ENCODE results near the gene TRMT61A. TPM values are rescaled to one million over a fixed set of nuclear protein-coding genes. Genes with fewer than 3 reads are reported as not detected.
"Not testable (repeated sequence)": the region's sequence is repeated elsewhere in the genome, so short reads cannot be mapped to it uniquely, and the experiment has no call there.

Gene TRMT61A
- polyA plus RNA-seq, 1 donor, result 8.5 TPM

DNA sequence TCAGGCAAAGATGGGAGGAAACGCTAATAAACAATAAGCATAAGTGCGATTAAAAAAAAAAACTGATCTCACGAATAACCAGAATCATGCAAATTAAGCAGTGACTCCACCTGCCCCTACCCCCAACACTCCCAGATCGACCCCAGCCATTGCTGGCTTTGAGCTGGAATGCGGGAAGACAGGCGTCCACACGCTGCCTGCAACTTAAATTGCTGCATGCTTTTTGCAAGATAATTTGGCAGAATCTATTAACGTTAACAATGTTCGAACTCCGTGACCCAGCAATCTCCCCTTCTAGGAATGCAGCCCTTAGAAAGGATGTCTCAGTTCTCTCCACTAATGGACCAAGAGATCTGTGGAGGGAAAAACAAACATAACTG lies 5.4 kb upstream of the TRMT61A start:
- Histone ChIP-seq H3K27ac (ENCODE audit: low read length) (peak overlapping the region; percentile 91), H3K9me3 (ENCODE audit: control insufficient read depth, low read depth, low read length) (no peaks in the 10 kb centered on the region), H3K36me3 (ENCODE audit: control insufficient read depth, insufficient read depth, low read length) (peaks cover 18% of the 10 kb centered on the region), H3K27me3 (ENCODE audit: control insufficient read depth, insufficient read depth, low read length) (peaks cover 2% of the 10 kb centered on the region), H3K4me3 (ENCODE audit: low read length) (no peak overlapping the region), H3K4me1 (ENCODE audit: control insufficient read depth, insufficient read depth, low read length) (peaks cover 63% of the 10 kb centered on the region)
- no peak for DNase-seq
- 57% methylated on average over 4 of the region's 10 CpGs for WGBS (ENCODE audit: insufficient coverage, low lambda C conversion rate)

DNA sequence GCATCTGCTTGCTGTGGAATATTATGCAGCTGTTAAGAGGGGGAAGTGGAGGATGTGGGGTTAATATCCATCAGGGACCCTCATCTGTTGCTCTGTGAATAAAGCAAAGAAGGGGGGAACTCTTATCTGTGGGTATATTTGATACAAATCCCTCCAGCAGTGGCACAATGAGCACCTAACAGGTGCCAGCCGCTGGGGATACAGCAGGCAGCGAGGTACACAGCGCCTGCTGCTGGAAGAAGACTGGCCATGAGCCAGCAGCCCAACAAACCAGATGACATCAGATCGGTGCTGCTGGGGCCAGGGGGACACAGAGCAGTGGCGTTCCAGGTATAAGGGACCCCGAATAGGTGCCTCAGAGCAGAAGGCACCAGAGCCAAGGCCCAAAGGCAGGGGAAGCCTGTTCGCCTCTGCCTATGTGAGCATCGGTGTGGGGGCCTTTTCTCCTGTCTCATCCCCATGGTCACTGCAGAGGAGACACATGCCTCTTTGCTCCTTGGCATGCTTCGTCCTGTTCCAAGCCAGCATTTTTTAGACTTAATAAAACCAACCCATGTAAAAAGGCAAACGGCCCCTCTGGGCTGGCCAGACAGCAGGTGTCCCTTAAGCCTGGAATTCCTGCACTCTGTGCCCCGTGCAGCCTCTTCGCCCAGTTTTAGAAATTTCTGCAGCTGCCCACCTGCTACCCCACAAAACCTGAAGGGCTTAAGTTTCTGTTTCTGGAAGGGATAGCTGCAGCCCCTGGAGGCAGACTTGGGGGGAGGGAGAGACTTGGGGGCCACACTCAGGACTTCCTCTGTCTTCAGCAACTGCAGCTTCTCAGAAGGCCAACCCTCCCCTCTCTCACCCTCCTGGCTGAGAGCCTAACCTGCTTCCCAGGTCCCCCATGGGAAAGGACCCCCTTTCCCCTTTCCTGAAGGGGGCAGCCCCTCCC lies 4.7 kb upstream of the TRMT61A start:
- H3K27ac ChIP-seq (ENCODE audit: low read length), result peak overlapping the region; percentile 91
- WGBS (ENCODE audit: insufficient coverage, low lambda C conversion rate), result no CpG with 5 or more reads among the region's 12 CpGs

DNA sequence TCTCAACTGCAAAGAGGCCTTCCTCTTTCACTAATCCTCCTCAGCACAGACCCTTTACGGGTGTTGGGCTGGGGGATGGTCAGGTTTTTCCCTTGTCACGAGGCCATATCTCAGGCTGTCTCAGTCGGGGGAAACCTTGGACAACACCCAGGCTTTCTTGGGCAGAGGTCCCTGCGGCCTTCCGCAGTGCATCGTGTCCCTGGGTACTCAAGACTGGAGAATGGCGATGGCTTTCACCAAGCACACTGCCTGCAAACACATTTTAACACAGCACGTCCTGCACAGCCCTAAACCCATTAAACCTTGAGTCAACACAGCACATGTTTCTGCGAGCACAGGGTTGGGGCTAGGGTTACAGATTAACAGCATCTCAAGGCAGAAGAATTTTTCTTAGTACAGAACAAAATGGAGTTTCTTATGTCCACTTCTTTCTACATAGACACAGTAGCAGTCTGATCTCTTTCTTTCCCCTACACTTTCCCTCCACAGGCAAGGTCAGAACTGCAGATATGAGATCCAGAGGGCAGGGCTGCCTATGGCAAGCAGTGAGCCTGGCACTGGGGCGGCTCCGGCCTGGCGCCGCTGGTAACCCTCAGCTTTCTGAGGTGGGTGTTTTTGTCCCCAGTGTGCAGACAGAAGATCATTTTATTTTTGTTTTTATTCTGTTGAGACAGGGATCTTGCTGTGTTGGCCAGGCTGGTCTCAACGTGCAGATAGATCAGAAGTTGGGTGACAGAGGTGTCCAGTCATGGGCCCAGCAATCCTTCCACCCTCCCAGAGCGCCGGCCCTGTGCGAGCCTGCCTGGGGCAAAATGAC lies 3.4 kb upstream of the TRMT61A start:
- not testable (repeated sequence) for H3K27me3 ChIP-seq (ENCODE audit: control insufficient read depth, insufficient read depth, low read length); H3K9me3 ChIP-seq (ENCODE audit: control insufficient read depth, low read depth, low read length); H3K36me3 ChIP-seq (ENCODE audit: control insufficient read depth, insufficient read depth, low read length); H3K4me3 ChIP-seq (ENCODE audit: low read length)
- H3K27ac ChIP-seq (ENCODE audit: low read length), result peak overlapping the region; percentile 91
- peak; percentile 56 to 85 for DNase-seq
- 50% methylated on average over 1 of the region's 17 CpGs for WGBS (ENCODE audit: insufficient coverage, low lambda C conversion rate)
- H3K4me1 ChIP-seq (ENCODE audit: control insufficient read depth, insufficient read depth, low read length), result peaks cover 66% of the 10 kb centered on the region

More for the DNA sequence above, 4.7 kb upstream of the TRMT61A start:
- peaks cover 15% of the 10 kb centered on the region for H3K36me3 ChIP-seq (ENCODE audit: control insufficient read depth, insufficient read depth, low read length)
- H3K4me3 ChIP-seq (ENCODE audit: low read length), result no peak overlapping the region
- peaks cover 2% of the 10 kb centered on the region for H3K27me3 ChIP-seq (ENCODE audit: control insufficient read depth, insufficient read depth, low read length)
- no peak for DNase-seq
- peaks cover 60% of the 10 kb centered on the region for H3K4me1 ChIP-seq (ENCODE audit: control insufficient read depth, insufficient read depth, low read length)
- H3K9me3 ChIP-seq (ENCODE audit: control insufficient read depth, low read depth, low read length), result peaks cover 2% of the 10 kb centered on the region

DNA sequence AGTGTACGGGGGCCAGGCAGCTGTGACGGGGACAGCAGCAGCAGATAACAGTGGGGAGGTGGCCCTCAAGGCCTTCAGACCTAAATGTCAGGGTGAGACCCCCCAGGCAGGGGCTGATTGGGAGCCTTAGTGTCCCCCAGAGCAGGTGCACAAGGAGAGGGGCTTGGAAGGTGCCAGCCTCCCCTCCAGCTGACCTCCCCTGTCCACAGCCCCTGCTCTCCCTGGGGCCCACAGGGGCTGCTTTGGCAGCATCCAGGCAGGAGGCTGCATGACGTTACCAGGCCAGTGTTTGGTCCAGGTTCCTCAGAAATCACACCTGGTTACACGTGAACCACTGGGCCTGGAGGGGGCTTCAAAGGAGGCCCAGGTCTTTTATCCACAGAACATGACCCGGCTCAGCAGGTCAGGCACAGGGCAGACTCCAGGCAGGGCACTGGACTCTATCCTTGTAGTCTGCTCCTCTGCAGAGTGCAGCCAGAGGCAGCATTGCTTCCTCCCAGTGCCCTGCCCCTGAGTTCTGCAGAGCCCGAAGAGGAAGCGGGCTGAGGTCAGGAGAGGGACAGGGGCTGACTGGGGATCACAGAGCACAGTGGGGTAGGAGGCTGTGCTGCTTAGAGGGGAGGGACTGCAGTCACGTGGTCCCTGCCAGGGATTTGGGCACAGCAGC lies 2.6 kb upstream of the TRMT61A start:
- Histone ChIP-seq H3K4me3 (ENCODE audit: low read length) (no peak overlapping the region), H3K36me3 (ENCODE audit: control insufficient read depth, insufficient read depth, low read length) (peaks cover 9% of the 10 kb centered on the region), H3K4me1 (ENCODE audit: control insufficient read depth, insufficient read depth, low read length) (peaks cover 68% of the 10 kb centered on the region), H3K27me3 (ENCODE audit: control insufficient read depth, insufficient read depth, low read length) (peaks cover 2% of the 10 kb centered on the region), H3K9me3 (ENCODE audit: control insufficient read depth, low read depth, low read length) (peaks cover 6% of the 10 kb centered on the region), H3K27ac (ENCODE audit: low read length) (peak overlapping the region; percentile 91)
- DNase-seq, result no peak
- no CpG with 5 or more reads among the region's 8 CpGs for WGBS (ENCODE audit: insufficient coverage, low lambda C conversion rate)

DNA sequence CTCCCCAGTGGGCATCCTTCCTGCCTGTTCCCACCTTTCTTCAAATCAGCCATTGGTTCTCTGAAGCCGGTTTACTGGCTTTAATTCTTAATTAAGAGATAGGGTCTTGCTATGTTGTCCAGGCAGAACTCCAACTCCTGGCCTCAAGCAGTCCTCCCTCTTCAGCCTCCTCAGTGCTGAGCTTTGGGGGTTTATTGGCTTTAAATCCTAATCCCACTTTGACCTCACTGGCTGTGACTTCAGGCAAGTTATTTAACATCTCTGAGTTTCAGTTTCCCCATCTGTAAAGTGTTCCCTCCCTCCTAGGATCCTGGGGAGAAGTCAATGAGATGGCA lies 2.1 kb upstream of the TRMT61A start:
- Histone ChIP-seq H3K9me3 (ENCODE audit: control insufficient read depth, low read depth, low read length) (peaks cover 6% of the 10 kb centered on the region), H3K4me1 (ENCODE audit: control insufficient read depth, insufficient read depth, low read length) (peaks cover 68% of the 10 kb centered on the region), H3K27me3 (ENCODE audit: control insufficient read depth, insufficient read depth, low read length) (peaks cover 2% of the 10 kb centered on the region), H3K27ac (ENCODE audit: low read length) (peak overlapping the region; percentile 91), H3K36me3 (ENCODE audit: control insufficient read depth, insufficient read depth, low read length) (peaks cover 10% of the 10 kb centered on the region), H3K4me3 (ENCODE audit: low read length) (no peak overlapping the region)
- WGBS (ENCODE audit: insufficient coverage, low lambda C conversion rate), result no CpG with 5 or more reads among the region's 1 CpG
- no peak for DNase-seq

DNA sequence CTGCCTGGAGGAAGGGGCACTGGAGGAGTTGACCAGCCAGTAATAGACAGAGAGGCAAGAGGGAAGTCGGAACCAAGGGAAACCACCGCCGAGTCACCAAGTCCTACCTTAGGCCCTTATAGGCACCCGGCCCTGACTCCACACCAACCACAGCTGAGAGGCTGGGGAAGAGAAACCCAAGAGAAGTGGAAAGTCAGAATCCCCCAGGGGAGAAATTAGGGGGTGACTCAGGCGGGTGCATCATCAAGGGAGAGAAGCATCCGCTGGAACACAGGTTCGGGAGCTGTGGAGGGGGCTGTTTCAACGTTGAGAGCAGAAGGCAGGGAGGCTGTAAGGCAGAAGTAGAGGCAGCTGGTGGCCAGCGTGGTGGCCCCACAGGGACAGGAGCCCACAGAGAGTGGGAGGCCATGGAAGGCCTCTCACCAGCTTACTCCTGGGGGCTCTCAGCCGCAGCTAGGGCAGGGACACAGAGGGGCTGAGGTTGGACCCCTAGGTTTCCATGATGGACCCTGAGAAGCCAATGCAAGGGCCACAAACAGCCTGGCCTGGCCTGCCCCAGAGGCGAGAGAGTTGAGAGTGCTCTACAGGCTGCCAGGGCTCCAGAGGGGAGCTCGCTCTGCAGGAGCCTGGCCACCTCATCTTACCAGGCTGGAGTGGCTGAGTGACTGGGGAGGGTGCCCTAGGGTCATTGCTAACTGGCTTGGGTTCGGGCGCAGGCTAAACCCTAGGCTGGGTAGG lies 1.4 kb upstream of the TRMT61A start:
- Histone ChIP-seq H3K4me3 (ENCODE audit: low read length) (peak overlapping the region; percentile 95), H3K27me3 (ENCODE audit: control insufficient read depth, insufficient read depth, low read length) (peaks cover 2% of the 10 kb centered on the region), H3K27ac (ENCODE audit: low read length) (peak overlapping the region; percentile 98), H3K9me3 (ENCODE audit: control insufficient read depth, low read depth, low read length) (peaks cover 6% of the 10 kb centered on the region), H3K4me1 (ENCODE audit: control insufficient read depth, insufficient read depth, low read length) (peaks cover 73% of the 10 kb centered on the region), H3K36me3 (ENCODE audit: control insufficient read depth, insufficient read depth, low read length) (peaks cover 13% of the 10 kb centered on the region)
- DNase-seq, result no peak
- no CpG with 5 or more reads among the region's 14 CpGs for WGBS (ENCODE audit: insufficient coverage, low lambda C conversion rate)

DNA sequence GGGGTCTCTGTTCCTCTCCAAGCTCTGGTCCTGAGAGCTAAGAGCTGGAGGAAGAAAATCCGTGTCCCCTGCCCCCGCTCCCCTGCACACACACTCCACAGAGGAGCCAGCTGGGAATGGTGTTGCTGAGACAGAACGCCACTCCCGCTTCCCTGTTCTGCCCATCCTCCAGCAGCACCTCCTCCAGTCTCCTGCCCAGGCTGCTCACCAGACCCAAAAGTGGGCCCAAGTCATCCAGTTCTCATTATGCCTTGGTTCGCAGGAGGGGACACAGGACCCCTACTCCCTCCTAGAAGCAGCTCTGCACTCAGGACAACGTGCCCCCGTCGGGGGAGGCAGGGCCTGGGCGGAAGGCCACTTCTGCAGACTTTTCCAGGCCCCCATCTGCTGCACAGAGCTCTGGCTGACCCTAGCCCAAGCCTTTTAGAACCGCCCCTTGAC lies 830 bp upstream of the TRMT61A start:
- peaks cover under 1% of the 10 kb centered on the region for H3K27me3 ChIP-seq (ENCODE audit: control insufficient read depth, insufficient read depth, low read length)
- H3K36me3 ChIP-seq (ENCODE audit: control insufficient read depth, insufficient read depth, low read length), result peaks cover 19% of the 10 kb centered on the region
- DNase-seq, result peak in 1 of 2 donors; percentile 53
- peaks cover 6% of the 10 kb centered on the region for H3K9me3 ChIP-seq (ENCODE audit: control insufficient read depth, low read depth, low read length)
- H3K27ac ChIP-seq (ENCODE audit: low read length), result peak overlapping the region; percentile 98
- H3K4me3 ChIP-seq (ENCODE audit: low read length), result peak overlapping the region; percentile 95
- WGBS (ENCODE audit: insufficient coverage, low lambda C conversion rate), result no CpG with 5 or more reads among the region's 10 CpGs
- peaks cover 79% of the 10 kb centered on the region for H3K4me1 ChIP-seq (ENCODE audit: control insufficient read depth, insufficient read depth, low read length)

DNA sequence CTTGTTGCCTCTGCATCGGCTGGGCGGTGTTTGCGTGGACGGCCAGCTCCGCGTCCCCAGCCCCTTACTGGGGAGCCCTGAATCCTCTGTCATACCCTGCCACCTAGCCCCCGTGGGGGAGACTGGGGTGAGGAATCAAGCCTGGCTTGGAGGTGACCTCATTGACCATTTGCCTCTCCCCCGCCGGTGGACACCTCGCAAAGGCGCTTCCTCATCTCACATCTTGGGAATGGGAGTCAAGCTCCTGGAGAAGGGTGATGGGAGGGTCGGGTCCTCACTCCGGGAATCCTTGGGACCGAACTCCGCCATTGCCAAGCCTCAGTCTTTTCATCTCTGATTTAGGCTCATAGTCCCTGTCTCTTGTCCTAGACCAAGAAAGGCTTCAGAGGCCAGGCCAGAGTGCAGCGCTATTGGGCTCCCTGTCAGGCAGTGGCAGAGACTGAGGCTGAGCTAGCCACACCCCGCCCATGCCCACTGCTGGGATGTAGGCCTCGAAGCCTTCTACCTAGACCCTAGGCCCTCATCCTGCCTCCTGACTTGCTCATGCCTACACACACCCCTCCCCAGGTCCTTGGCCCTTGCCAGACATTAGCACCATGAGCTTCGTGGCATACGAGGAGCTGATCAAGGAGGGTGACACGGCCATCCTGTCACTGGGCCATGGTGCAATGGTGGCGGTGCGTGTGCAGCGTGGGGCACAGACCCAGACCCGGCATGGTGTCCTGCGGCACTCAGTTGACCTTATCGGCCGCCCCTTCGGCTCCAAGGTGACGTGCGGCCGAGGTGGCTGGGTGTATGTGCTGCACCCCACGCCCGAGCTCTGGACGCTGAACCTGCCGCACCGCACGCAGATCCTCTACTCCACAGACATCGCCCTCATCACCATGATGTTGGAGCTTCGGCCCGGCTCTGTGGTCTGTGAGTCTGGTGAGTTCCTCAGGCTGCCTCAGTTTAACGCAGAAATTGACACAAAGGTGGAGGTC lies 678 bp downstream of the TRMT61A start:
- H3K36me3 ChIP-seq (ENCODE audit: control insufficient read depth, insufficient read depth, low read length), result peaks cover 22% of the 10 kb centered on the region
- DNase-seq, result no peak
- 0% methylated on average over 1 of the region's 42 CpGs for WGBS (ENCODE audit: insufficient coverage, low lambda C conversion rate)
- H3K4me1 ChIP-seq (ENCODE audit: control insufficient read depth, insufficient read depth, low read length), result peaks cover 77% of the 10 kb centered on the region
- H3K27ac ChIP-seq (ENCODE audit: low read length), result no peak overlapping the region
- H3K9me3 ChIP-seq (ENCODE audit: control insufficient read depth, low read depth, low read length), result peaks cover 8% of the 10 kb centered on the region
- H3K27me3 ChIP-seq (ENCODE audit: control insufficient read depth, insufficient read depth, low read length), result no peaks in the 10 kb centered on the region
- H3K4me3 ChIP-seq (ENCODE audit: low read length), result peak overlapping the region; percentile 95

DNA sequence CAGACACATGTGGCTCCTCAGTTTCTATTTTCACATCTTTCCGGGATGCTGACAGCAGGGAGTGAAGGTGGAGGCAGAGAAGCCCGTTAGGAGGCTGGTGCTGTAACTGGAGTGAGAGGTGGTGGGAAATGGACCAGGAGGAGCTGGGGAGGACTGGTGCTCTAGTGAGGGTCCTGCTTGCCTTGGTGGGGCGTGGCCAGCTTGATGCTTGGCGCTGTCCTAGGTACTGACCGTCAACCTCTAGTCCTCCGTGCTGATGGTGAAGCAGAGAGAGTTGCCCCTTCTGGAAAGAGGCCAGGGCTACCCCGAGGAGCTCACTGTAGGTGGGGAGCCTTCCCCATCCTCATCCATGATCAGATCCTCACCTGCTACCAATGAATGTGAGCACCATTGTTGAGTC lies 1.4 kb downstream of the TRMT61A start:
- H3K36me3 ChIP-seq (ENCODE audit: control insufficient read depth, insufficient read depth, low read length), result peaks cover 29% of the 10 kb centered on the region

More for the DNA sequence above, 1.4 kb downstream of the TRMT61A start:
- Histone ChIP-seq H3K9me3 (ENCODE audit: control insufficient read depth, low read depth, low read length) (peaks cover 8% of the 10 kb centered on the region), H3K27ac (ENCODE audit: low read length) (no peak overlapping the region), H3K27me3 (ENCODE audit: control insufficient read depth, insufficient read depth, low read length) (no peaks in the 10 kb centered on the region), H3K4me1 (ENCODE audit: control insufficient read depth, insufficient read depth, low read length) (peaks cover 72% of the 10 kb centered on the region), H3K4me3 (ENCODE audit: low read length) (no peak overlapping the region)
- WGBS (ENCODE audit: insufficient coverage, low lambda C conversion rate), result no CpG with 5 or more reads among the region's 7 CpGs
- DNase-seq, result no peak

All from large intestine (tissue), 3 donors.